Aorta (tissue), 5 donors: Measurements from ENCODE around the gene ELP5. TPM values are rescaled to one million over a fixed set of nuclear protein-coding genes. Genes with fewer than 3 reads are reported as not detected.

ENCODE experiments used
- ATAC-seq: fragments of 200-7000 bp; cut with Tn5 transposase; one replicate; pipeline ENCODE4 v1.9.1; 2022; ENCODE audit warnings: moderate library complexity; ENCODE audit not compliant: low FRiP score
- DNase-seq, 2 donors: peaks; one replicate each; pipeline ENCODE4 v3.0.0-alpha.2; 2020
- H3K27ac ChIP-seq, 2 donors: one replicate each; pipeline ENCODE4 v1.5.1; 2013; ENCODE audit warnings: low read length in 2 of 2, mild to moderate bottlenecking in 2 of 2, moderate library complexity in 2 of 2, control low read depth in 1 of 2, inconsistent platforms in 1 of 2, low read depth in 1 of 2
- H3K27me3 ChIP-seq, 2 donors: one replicate each; pipeline ENCODE4 v1.6.1; 2013; ENCODE audit warnings: control low read depth in 1 of 2, low read length in 1 of 2, mild to moderate bottlenecking in 1 of 2, moderate library complexity in 1 of 2; ENCODE audit not compliant: insufficient read depth in 2 of 2, control insufficient read depth in 1 of 2
- H3K36me3 ChIP-seq, 2 donors: one replicate each; pipeline ENCODE4 v1.6.1; 2013; ENCODE audit warnings: control low read depth in 1 of 2, low read length in 1 of 2, mild to moderate bottlenecking in 1 of 2; ENCODE audit not compliant: insufficient read depth in 2 of 2, control insufficient read depth in 1 of 2
- H3K4me1 ChIP-seq, 2 donors: one replicate each; pipeline ENCODE4 v1.6.1; 2013; ENCODE audit warnings: low read length in 2 of 2, control low read depth in 1 of 2, mild to moderate bottlenecking in 1 of 2, moderate library complexity in 1 of 2; ENCODE audit not compliant: insufficient read depth in 2 of 2, control insufficient read depth in 1 of 2
- H3K4me3 ChIP-seq, 2 donors: one replicate each; pipeline ENCODE4 v1.5.1; 2013; ENCODE audit warnings: low read length in 2 of 2, control low read depth in 1 of 2, mild to moderate bottlenecking in 1 of 2
- H3K9me3 ChIP-seq: one replicate; pipeline ENCODE4 v1.6.1; 2013; ENCODE audit warnings: mild to moderate bottlenecking, low read length; ENCODE audit not compliant: control insufficient read depth
- WGBS, 2 donors: extraction: QIAGEN DNeasy Blood & Tissue Kit; methylation state at CpG; one replicate each; pipeline ENCODE4 v1.1.7; 2013; 5-methylcytosine and 5-hydroxymethylcytosine counted together
- intact Hi-C, 2 donors: fragments of 100-400 bp; cut with DNase I; formaldehyde crosslinking; loops; one replicate each; pipeline versions ENCODE4 v1.14.2 to v1.15.0; 2022
- polyA plus RNA-seq, 2 donors: library from polyadenylated mRNA; stranded (reverse); fragments of 200-250 nt; gene quantifications; one replicate each; pipeline ENCODE4 v1.2.3, GENCODE V29; 2013
- total RNA-seq, 2 donors: library from RNA; stranded (reverse); fragmentation: NEBNext Ultra II Directional; extraction: Animal tissue kit (Norgen Biotek cat#: 25700); gene quantifications; one replicate each; pipeline ENCODE4 v1.2.1, GENCODE V29; 2021
- donor health status: healthy with polysubstance abuse.
- donor health status: Bipolar disorder and iron deficiency.
- donor health status: DM: no; HTN: no; CAD: no.
- donor health status: DM: no; HTN: no; CAD: no.
- donor health status: DM: yes; HTN: yes; CAD: no.

The ELP5 gene
- total and polyA plus RNA-seq, 4 donors, result 26.6 to 51.1 (median 28.9) TPM

GRCh38 chr17:7217113-7217987, 34.7 kb upstream of the ELP5 start:
- H3K4me1 ChIP-seq, result no peaks in the 10 kb centered on the region
- peak in 1 of 2 donors; percentile 78 for DNase-seq
- H3K27ac ChIP-seq, result no peak overlapping the region
- WGBS, 2 donors, result 1 to 2% methylated on average over 26 to 32 of the region's 32 CpGs
- no peak for ATAC-seq
- no peaks in the 10 kb centered on the region for H3K36me3 ChIP-seq
- no peaks in the 10 kb centered on the region for H3K9me3 ChIP-seq
- no peaks in the 10 kb centered on the region for H3K27me3 ChIP-seq
- intact Hi-C loops, result no loop called here
- peak overlapping the region; percentile 31 to 43 for H3K4me3 ChIP-seq

GRCh38 chr17:7218166-7218565, 33.8 kb upstream of the ELP5 start:
- no peak overlapping the region for H3K27ac ChIP-seq
- WGBS, 2 donors, result 58 to 60% methylated on average over 6 of the region's 6 CpGs
- no peak for DNase-seq

GRCh38 chr17:7218758-7219157, 33.3 kb upstream of the ELP5 start:
- Histone ChIP-seq H3K27me3 (no peaks in the 10 kb centered on the region), H3K4me3 (no peak overlapping the region), H3K9me3 (no peaks in the 10 kb centered on the region), H3K36me3 (peaks cover 0 to 3% of the 10 kb centered on the region in 2 donors), H3K4me1 (no peaks in the 10 kb centered on the region), H3K27ac (peak overlapping the region in 1 of 2 donors; percentile 8)
- DNase-seq, result no peak
- no peak for ATAC-seq
- WGBS, 2 donors, result 71 to 85% methylated on average over 6 of the region's 6 CpGs
- intact Hi-C loops, result no loop called here

More at GRCh38 chr17:7218166-7218565, 33.8 kb upstream of the ELP5 start:
- Histone ChIP-seq H3K9me3 (no peaks in the 10 kb centered on the region), H3K4me3 (no peak overlapping the region), H3K4me1 (no peaks in the 10 kb centered on the region), H3K36me3 (no peaks in the 10 kb centered on the region), H3K27me3 (no peaks in the 10 kb centered on the region)
- intact Hi-C loops, result no loop called here
- no peak for ATAC-seq

GRCh38 chr17:7219229-7219811, 32.7 kb upstream of the ELP5 start:
- WGBS, 2 donors, result 16 to 18% methylated on average over 12 of the region's 12 CpGs
- Histone ChIP-seq H3K9me3 (no peaks in the 10 kb centered on the region), H3K27ac (peak overlapping the region; percentile 8 to 15), H3K36me3 (peaks cover 0 to 6% of the 10 kb centered on the region in 2 donors), H3K27me3 (no peaks in the 10 kb centered on the region), H3K4me3 (no peak overlapping the region), H3K4me1 (no peaks in the 10 kb centered on the region)
- intact Hi-C loops, result no loop called here
- ATAC-seq, result no peak
- no peak for DNase-seq

- H3K27ac ChIP-seq, result peak within 1 kb of the TSS; percentile 23 to 89
- no peaks in the 10 kb centered on the region for H3K4me1 ChIP-seq
- H3K9me3 ChIP-seq, result no peaks in the 10 kb centered on the region
- H3K36me3 ChIP-seq, result peaks cover 0 to 6% of the 10 kb centered on the region in 2 donors
- WGBS, 2 donors, result 0 to 1% methylated on average over 42 to 63 of the region's 63 CpGs
- H3K27me3 ChIP-seq, result no peaks in the 10 kb centered on the region
- intact Hi-C loops, result no loop called here
- ATAC-seq (peak; percentile 92), DNase-seq (peak; percentile 96 to 99)
- H3K4me3 ChIP-seq, result peak within 1 kb of the TSS; percentile 22 to 56
Observed at GRCh38 chr17:7219812-7220592, 32.0 kb upstream of the ELP5 start, which contains the start of the genes ACADVL and DLG4. Gene ACADVL (plus strand): TSS chr17:7219938. CDS start chr17:7219985, 47 bp downstream. Gene DLG4 (minus strand): TSS chr17:7219836.

- Histone ChIP-seq H3K4me3 (peak overlapping the region in 1 of 2 donors; percentile 56), H3K9me3 (no peaks in the 10 kb centered on the region), H3K27ac (peak overlapping the region in 1 of 2 donors; percentile 89), H3K4me1 (no peaks in the 10 kb centered on the region), H3K27me3 (no peaks in the 10 kb centered on the region), H3K36me3 (peaks cover 0 to 6% of the 10 kb centered on the region in 2 donors)
- ATAC-seq (peak; percentile 9), DNase-seq (peak; percentile 75 to 78)
- intact Hi-C loops, result no loop called here
- 13 to 16% methylated on average over 11 of the region's 11 CpGs for WGBS, 2 donors
Observed at GRCh38 chr17:7220593-7221277, 31.3 kb upstream of the ELP5 start.

- Histone ChIP-seq H3K9me3 (no peaks in the 10 kb centered on the region), H3K27me3 (no peaks in the 10 kb centered on the region), H3K36me3 (peaks cover 0 to 6% of the 10 kb centered on the region in 2 donors), H3K27ac (no peak overlapping the region), H3K4me3 (no peak overlapping the region), H3K4me1 (no peaks in the 10 kb centered on the region)
- no peak for DNase-seq
- WGBS, 2 donors, result 58 to 60% methylated on average over 10 of the region's 10 CpGs
- ATAC-seq, result no peak
- intact Hi-C loops, result no loop called here
Observed at GRCh38 chr17:7221278-7222092, 30.5 kb upstream of the ELP5 start.
